SK-N-SH (cell line): ENCODE results near the gene RCCD1.

Experiments
- FOXJ3 ChIP-seq: sonication (generic); formaldehyde crosslinking; IDR thresholded peaks from 2 replicates; pipeline ENCODE4 v1.5.1; 2020; ENCODE audit warnings: mild to moderate bottlenecking, missing genetic modification reagents
- JUND ChIP-seq: IDR thresholded peaks from 2 replicates; pipeline ENCODE4 v1.4.0; 2012

- TF ChIP-seq JUND = no peak
- no peak for TF ChIP-seq FOXJ3 (CRISPR knock-in tag)
Observed at GRCh38 chr15:90946538-90946937, 8.1 kb upstream of the RCCD1 start.
